Measurements from ENCODE around the gene ROR1.
A peak's percentile ranks its signal among the peaks of the same experiment; 100 is the strongest.
"Not testable (repeated sequence)": the region's sequence is repeated elsewhere in the genome, so short reads cannot be mapped to it uniquely, and the experiment has no call there.

The ROR1 gene

DNA sequence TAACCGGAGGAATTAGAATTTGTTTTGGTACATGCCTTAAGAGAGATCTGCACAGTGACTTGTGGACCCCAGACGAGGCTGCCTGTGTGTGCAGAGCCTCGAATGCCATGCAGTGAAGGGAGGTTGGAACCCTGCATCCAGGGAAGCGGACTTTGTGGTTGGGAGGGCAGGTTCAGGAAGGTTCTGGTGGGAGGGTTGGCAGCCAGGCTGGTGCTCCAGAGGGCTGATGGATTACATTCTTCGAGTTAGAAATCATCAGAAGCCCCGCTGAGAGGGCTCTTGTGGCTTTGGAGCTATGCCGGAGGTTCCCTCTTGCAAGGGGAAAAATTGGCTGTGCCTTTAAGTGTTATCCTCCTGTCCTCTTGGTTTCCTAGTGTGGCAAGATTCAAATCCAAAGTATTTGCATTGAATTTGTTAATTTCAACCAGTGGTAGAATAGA, 21.1 kb downstream of the ROR1 start:
- DNase-seq = peak in 1 of 2 experiments; percentile 17

DNA sequence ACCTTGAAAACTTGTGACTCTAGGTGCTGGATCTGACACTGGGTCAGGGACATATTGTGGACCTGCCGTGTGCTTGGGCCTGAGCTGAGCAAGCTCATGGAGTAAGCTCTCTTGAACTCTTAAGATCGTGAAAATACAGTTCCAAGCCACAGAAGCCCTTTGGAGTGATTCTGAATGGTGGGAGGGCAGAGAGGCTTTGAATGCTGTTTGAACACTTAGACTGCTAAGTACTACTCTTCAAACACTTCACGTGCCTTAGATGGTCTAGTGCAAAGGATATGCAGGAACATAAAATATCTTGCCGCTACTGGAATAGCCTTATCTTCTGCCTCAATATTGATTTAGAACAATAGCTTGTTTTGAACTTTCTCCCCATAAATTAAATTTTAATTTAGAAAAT, 21.6 kb downstream of the ROR1 start:
- DNase-seq = peak; percentile 46 to 68

DNA sequence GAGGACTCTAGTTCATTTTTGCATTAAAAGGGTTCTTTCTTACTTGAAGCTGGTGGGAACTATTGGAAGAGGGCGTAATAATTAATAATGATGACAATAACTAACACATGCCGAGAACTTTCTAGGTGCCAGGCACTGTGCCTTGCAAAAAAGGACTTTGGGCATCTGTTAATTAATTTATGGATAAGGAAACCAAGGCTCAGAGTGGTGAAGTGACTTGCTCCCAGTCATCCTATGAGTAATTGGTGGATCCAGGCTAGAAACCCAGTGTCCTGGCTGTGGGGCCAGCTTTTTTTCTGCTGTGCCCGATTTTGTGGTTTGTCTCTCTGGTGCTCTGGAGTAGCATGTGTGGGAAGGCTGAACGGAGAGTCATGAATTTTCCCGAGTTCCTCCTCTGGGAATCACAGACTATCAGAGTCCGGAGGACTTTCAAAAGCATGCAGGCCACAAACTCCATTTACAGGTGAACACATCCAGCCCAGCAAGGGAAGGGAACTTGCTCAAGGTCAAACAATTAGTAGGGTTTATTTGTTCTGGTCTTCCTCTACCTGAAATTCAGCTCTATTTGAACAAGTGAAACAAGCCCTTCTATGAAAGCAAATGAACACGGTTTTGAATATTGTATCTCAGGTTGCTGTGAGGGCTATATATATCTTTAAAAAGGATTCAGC, 23.4 kb downstream of the ROR1 start:
- no peak for DNase-seq

DNA sequence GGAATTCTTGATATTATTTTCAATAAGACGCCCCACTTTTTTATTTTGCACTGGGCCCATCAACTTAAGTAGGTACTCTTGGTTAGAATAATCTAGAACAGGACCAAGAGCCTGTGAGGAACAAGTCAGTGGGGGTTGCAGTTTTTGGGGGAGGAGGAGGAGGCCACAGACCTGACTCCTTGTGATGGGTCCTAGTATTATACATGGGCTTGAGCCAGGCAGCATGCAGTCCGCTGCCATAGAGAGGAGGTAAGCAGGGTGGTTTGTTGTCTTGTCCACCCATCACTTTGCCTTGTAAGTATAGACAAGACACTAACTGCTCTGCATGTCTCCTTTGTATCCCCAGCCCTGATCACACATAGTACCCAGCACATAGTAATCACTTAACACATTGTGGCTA, 24.5 kb downstream of the ROR1 start:
- DNase-seq = no peak

DNA sequence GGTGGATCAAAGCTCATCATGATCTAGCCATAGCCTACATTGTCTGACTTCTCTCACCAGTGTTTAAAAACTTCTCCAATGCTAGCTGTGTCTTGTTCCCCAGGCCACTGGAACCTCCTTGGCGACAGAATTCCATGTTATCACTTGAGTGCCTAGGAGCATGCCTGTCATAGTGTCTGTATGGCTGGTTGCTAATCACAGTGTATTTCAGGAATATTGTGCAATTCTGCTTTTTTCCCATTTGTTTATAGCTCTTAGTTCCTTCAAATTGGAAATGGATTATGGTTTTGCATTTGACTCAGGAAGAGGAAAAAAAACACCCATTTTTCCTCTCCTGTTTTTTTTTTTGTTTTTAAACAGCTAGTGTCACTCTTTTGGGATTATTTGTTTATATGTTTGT, 25.5 kb downstream of the ROR1 start:
- no peak for DNase-seq

DNA sequence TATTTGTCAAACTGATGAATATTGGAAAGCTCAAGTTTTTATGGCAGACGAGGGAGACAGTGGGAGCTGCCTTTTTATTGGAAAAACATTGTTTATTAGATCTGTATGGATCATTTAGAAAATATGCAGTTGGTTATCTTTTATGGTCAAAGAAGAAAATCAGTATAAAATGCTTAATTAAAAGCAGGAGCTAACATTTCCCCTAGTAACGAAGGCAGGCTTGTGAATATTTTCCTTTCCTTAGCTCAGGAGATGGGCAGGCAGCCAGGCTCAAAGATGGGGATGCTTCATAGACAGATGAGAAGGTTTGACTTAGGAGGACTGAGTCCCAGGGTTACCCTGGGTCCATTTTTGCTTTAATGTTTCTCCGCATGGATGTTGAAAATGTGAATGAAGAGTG, 26.0 kb downstream of the ROR1 start:
- DNase-seq = no peak

DNA sequence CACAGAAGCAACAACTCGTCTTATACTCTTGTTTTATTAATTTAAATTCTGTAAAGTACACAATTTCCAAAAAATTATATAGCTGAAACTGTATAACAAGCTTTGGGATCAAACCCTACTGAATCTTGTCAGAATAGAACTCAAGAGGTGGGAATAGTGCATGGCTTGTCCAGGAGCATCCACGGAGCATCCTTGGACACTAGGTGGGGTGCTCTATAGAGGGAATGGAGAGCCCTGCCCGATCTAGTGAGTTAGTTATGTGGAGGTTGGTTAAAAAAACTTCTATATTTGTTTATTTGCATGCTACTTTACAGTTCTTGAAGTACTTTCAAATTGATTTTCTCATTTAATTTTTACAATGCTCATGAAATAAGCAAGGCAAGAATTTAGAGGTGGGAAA, 28.3 kb downstream of the ROR1 start:
- peak in 1 of 2 experiments; percentile 9 for DNase-seq

DNA sequence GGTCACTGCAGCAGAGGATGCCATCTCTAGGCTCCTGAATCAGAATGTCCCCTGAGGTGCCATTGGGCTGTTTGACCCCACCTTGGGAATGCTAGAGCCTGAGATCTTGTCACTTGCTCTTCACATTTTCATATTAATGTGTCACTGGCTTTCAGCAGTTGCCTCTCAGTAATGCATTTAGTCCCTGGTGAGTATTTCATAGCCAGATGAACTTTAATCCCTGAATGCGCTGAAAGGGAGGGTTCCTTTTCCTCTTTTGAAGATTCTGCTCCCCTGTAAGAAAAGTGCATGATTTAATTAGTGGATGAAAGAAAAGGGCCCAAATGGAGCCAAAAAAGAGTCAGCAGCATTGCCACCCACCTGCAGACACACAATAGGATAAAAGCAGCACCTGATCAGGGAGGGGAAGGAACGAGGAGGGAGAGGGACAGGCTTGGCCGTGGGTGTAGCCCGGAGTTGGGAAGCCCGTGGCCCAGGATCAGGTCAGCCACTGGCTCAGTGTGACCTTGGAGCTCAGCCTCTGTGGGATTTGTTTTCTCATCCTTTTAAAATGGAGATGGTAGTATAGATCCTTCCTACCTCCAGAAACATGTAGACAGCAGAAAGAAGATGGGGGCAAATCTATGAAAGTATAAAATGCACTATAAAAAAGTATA, 31.1 kb downstream of the ROR1 start:
- DNase-seq = peak in 1 of 2 experiments; percentile 56

DNA sequence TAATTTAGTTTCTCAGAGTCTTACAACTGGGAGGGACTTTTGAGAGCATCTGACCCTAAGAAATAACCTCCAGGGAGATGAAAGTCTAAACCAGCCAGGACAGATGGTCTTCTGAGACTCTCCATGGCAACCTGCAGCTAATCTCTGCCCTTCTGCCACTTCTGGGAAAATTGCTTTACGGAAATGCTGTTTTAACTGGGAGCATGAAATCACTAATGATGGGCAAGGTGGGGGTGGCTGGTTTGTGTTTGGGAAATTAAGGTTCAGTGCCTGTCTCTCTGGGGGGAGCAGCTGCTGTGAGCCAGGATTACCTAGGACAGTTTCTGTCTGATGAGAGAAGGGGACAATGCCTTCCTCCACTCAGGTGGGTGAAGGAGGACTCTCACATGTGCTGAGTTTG, 33.2 kb downstream of the ROR1 start:
- peak; percentile 96 to 99 for DNase-seq

DNA sequence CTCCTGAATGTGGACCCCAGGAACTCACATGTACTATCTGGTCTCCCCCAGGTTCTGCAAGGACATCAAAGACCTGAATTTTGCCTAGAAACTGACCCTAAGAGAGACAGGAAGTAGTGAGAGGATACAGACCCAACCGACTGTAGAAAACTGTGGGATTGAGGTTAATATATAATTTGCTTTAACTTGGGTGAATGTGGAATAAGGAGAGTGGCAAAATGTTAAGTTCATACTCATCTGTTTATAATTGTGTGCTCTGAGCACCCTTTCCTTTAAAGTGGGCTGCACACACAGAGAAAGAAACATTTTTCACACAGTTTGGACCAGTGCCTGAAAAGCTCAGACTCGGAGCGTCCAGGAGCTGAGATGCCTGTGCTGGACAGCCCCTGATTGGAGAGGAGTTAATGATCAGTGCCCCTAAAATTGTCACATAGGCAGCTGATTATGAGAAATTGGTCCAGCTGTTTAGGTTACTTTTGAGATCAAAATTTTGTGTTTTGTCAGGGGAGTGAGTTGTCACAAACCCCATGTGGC, 37.2 kb downstream of the ROR1 start:
- DNase-seq = no peak

DNA sequence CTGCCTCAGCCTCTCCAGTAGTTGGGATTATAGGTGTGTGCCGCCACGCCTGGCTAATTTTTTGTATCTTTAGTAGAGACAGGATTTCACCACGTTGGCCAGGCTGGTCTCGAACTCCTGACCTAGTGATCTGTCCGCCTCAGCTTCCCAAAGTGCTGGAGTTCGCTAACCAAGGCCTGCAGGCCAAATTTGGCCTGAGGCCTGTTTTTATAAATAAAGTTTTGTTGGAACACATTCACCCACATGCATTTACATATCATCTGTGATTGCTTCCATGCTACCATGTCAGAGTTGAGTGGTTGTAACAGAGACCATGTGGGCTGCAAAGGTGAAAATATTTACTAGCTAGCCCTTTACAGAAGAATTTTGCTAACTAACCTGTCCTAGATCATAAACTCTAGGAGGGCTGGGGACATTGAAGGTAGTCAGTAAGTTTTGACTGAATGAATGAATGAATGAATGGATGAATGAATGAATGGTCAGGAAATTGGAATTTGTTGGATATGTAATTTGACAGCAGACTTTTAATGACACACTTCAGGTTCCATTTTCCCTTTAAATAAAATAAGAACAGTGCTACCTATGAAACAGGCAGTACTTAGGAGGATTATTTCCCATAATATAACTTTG, 38.4 kb downstream of the ROR1 start:
- DNase-seq = no peak

DNA sequence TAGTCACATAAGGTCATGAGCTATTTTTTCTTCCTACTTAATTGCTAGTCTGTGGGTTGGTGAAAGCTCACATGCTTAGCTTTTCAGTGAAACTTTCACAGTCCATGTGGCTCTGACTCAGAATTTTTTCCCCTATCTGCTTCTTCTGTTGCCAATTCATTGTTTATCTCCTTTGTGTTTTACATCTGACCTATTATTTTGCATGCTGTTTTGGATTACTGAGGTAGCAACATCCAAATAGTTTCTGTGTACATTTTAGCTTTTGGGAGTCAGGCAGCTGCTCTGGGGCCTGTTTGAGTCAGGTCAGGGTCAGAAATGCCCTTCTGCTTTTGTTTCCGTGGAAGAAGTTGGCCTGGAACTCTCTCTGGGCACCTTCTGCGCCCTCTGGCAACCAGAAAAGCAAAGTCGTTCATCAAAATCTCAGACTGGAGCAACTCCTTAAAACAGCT, 40.0 kb downstream of the ROR1 start:
- no peak for DNase-seq

DNA sequence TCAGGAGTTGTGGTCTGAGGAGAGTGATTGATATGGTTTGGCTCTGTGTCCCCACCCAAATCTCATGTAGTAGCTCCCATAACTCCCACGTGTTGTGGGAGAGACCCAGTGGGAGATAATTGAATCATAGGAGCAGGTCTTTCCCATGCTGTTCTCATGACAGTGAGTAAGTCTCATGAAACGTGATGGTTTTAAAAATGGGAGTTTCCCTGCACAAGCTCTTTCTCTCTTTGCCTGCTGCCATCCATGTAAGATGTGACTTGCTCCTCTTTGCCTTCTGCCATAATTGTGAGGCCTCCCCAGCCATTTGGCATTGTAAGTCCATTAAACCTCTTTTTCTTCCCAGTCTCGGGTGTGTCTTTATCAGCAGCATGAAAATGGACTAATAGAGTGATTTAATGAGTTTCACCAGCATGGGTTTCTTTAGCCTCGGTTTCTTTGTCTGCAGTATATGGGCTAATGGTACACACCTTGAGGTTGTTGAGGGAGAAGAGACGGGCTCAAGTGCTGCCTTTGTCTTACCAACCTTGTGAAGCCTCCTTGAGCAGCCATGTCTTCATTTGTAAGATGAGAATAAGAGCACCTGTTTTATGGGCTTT, 42.5 kb downstream of the ROR1 start:
- not testable (repeated sequence) for DNase-seq

DNA sequence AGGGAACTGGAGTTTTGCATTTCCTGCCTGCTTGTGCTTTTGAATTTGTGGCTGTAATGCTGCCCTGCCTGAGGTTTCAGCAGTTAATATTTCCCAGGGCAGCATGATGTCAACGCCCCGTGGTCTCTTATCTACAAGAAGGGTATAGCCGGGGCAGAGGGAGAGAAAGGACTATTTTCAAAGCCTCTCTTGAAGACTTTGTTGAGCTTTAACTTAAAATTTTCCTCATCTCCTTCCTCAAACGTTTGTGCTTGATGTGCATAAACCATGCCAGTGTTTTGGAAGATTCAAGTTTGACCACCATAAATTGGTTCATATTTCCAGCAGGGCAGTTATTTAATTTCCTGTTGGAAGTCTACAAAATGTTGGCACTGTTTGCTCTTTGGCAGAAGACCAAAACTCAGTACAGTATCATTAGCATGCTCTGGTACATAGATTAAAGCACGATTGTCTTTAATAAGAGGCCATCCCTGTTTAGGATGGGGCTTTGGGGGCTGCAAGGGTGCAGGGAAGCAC, 43.4 kb downstream of the ROR1 start:
- DNase-seq = no peak

DNA sequence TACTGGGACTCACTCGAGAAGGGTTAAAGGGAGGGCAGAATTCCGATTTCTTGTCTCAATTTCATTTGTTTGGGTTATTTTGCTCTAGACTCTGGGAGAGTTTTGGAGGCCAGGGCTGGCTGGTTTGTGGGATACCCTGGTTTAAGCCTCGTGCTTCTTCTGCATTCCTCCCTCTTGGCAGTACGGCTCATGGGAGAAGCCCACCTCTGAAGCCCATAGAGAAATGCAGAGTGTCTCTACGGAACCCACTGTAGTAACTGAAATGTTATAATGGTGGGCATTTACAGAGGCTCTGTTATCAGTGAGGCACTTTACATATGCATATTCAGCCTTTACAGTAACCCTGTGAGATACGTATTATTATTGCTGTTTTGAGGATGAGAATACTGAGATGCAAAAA, 43.9 kb downstream of the ROR1 start:
- DNase-seq = no peak

DNA sequence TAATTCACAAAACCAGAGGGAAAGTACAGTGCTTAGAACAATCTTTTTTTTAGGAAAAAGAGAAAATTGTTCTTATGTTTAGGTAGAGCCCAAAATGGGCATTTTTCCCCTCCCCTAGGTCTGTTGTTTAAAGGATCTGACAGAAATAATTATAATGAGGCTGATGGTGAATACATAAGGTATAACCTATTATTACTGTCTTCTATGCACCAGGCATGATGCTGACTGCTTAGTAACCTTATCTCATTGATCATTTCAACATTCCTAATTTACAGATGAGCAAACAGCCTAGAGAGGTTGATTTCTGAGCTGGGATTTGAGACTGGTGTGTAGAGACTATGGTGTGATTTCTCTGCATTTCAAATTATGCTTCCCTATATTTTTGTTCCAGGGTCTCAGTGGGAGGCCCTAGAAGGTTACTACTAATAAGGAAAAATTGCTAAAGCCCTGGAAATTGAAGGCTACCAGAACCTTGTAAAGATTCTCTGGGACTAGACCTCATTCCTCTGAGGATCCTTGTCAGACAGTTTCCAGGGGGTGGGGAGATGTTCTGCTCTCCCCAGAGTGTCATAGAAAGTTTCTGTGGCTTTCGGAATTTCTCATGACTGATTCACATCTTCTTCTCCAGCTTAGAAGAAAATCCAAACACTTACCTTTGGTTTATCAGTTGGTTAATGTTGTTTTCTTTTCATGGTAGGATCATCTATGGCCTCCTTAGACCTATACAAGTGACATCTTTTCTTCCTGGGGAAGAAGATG, 44.9 kb downstream of the ROR1 start:
- no peak for DNase-seq

DNA sequence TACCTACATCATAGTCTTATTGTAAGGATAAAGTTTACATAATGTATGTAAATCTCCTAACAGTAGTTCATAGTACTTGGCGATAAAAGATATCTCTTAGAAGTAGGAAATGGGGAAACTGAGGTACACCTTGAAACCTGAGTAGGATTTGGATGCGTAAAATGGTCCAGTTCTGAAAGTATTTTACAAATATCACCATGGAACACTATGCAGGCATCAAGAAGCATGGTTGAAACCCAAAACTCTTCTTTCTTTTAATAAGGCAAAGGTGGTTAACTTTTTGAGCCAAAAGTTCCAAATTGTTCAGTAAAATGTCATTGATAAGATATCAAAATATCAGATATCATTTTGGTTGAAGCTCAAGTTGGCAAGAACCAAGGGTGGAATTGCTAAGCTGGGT, 46.0 kb downstream of the ROR1 start:
- no peak for DNase-seq

DNA sequence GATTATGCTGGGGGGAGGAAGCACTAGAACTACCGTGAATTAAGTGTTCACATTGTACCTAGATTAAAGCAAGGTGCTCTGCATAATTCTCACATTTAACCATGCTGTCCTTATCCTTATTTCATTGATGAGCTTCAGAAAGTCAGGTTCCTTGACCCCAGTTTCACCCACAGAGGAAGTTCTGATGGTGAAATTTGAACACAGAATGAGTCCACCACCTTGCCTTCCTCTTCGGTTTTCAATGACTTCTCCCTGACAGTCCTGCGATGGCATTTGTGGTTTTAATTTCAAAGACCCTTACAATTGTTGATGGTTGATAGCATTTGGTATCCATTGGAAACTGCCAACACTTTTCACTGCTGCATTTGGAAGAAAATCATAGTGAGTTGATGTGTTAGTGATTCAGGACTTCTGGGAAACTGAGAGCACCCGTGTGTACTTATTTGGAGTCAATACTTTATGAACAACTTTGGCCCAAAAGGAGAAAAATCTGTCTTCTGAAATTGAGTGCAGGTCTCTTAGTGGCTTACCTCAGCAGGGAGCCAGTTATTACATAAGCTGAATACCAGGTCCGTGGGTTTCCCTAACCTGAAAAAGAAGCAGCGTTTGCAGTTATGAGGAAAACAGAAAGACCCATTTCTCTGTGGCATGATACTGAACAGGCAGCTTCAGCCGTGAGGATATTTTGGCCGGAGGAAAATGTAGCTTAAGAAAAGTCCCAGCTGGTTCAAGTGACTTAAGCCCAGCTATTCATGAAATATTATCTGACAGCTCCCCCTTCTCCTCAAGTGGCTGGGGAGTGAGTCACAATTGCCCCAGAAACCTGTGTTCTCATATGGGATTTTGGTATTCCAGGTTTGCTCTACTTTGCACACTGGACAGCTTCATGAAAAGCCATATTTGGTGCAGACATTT, 47.5 kb downstream of the ROR1 start:
- peak; percentile 60 to 93 for DNase-seq

DNA sequence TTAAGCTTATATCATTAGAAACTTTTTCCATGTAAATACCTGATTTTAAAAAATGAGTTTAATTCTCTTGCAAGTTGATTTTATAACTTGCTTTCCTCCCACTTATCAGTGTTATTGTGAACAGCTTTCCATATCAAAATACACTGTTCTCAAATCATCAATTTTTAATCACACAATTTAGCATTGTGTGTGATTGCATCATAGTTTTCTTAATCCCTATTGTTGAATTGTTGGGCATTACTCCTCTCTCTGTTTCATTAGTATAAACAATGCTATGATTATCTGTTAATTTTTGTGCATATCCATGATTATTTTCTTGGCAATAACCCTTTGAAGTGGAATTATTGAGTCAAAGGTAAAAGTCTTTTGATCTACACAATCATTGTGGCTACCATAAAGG, 48.7 kb downstream of the ROR1 start:
- DNase-seq = no peak

DNA sequence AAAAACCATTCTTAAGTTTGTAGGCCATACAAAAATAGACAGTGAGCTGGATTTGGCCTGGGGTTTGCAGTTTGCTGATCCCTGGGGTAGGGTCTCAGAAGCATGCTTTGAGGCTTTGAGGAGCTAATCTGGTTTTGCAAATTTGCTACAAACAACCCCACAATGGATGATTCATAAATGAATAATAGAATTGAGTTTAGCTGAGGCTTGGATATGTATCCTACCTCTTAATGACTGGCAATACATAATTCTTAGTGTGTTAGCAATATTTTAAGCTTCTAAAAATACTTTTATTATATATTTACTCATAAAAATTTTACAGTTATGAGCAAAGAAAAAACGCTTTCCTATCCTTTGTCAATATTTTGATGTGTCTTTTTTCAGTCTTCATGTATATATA, 50.6 kb downstream of the ROR1 start:
- DNase-seq = no peak

DNA sequence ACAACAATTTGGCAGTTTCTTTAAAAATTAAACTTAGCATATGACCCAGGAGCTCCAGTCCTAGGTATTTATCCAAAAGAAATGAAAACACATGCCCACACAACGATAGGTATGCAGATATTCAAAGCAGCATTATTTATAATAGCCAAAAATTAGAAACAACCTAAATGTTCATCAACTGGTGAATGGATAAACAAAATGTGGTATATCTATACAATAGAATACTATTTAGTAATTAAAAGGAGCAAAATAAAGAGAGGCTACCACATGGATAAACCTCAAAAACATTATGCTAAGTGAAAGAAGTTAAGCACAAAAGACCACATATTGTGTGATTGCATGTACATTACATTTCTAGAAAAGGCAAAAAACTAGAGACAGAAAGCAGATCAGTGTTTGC, 51.3 kb downstream of the ROR1 start:
- DNase-seq = no peak

Data from NCI-H524 (cell line).